Endodermal cell (in vitro differentiated cells): ENCODE measurements around the gene SENP7. TPM values are rescaled to one million over a fixed set of nuclear protein-coding genes. Genes with fewer than 3 reads are reported as not detected.

Experiments
- DNase-seq: peaks from one replicate; pipeline ENCODE4 v3.0.0-alpha.2; 2017
- H3K27ac ChIP-seq: 2 replicates; pipeline ENCODE4 v1.5.1; 2013; ENCODE audit warnings: mild to moderate bottlenecking, low read depth, low read length, moderate library complexity
- H3K27me3 ChIP-seq: 2 replicates; pipeline ENCODE4 v1.6.1; 2013; ENCODE audit warnings: mild to moderate bottlenecking, low read length, moderate library complexity; ENCODE audit not compliant: insufficient read depth, control insufficient read depth, poor library complexity, severe bottlenecking
- H3K36me3 ChIP-seq: 2 replicates; pipeline ENCODE4 v1.7.0; 2013; ENCODE audit warnings: mild to moderate bottlenecking, low read length, moderate library complexity; ENCODE audit not compliant: control insufficient read depth, insufficient read depth
- H3K4me1 ChIP-seq: one replicate; pipeline ENCODE4 v1.7.0; 2013; ENCODE audit warnings: low read length; ENCODE audit not compliant: control insufficient read depth, insufficient read depth
- H3K4me3 ChIP-seq: 2 replicates; pipeline ENCODE4 v1.5.1; 2013; ENCODE audit warnings: mild to moderate bottlenecking, low read length, moderate library complexity
- H3K9ac ChIP-seq: 2 replicates; pipeline ENCODE4 v1.6.1; 2013; ENCODE audit warnings: mild to moderate bottlenecking, low read length, moderate library complexity; ENCODE audit not compliant: poor library complexity, severe bottlenecking; ENCODE audit errors: extremely low read depth
- H3K9me3 ChIP-seq: 2 replicates; pipeline ENCODE4 v1.6.1; 2013; ENCODE audit warnings: mild to moderate bottlenecking, low read length, moderate library complexity; ENCODE audit not compliant: control insufficient read depth
- H3K27ac Mint-ChIP-seq: 2 replicates; pipeline ENCODE4 v1.8.0; 2020; ENCODE audit warnings: mixed read lengths
- H3K27me3 Mint-ChIP-seq: 2 replicates; pipeline ENCODE4 v1.8.0; 2021; ENCODE audit warnings: mild to moderate bottlenecking, mixed read lengths; ENCODE audit not compliant: insufficient read depth
- H3K36me3 Mint-ChIP-seq: 2 replicates; pipeline ENCODE4 v1.8.0; 2020; ENCODE audit warnings: low read depth, mixed read lengths
- H3K4me1 Mint-ChIP-seq: 2 replicates; pipeline ENCODE4 v1.8.0; 2020; ENCODE audit warnings: mixed read lengths
- H3K4me3 Mint-ChIP-seq: 2 replicates; pipeline ENCODE4 v1.8.0; 2020; ENCODE audit warnings: mild to moderate bottlenecking, moderate library complexity, mixed read lengths
- H3K9me3 Mint-ChIP-seq: 2 replicates; pipeline ENCODE4 v1.8.0; 2020; ENCODE audit warnings: mild to moderate bottlenecking, mixed read lengths
- WGBS, 2 experiments: methylation state at CpG; one replicate each; pipeline versions ENCODE4 v1.1.5 to v1.1.7; 2013; ENCODE audit warnings: missing lambda C conversion rate in 2 of 2, mixed read lengths in 1 of 2; ENCODE audit not compliant: insufficient coverage in 1 of 2, insufficient read length in 1 of 2; 5-methylcytosine and 5-hydroxymethylcytosine counted together
- total RNA-seq, 2 donors: library from RNA; stranded (reverse); fragmentation: NEBNext Ultra II Directional in 1 of 2; extraction: Animal tissue kit (Norgen Biotek cat#: 25700) in 1 of 2; gene quantifications; 2 replicates in 1 of 2; 3 replicates in 1 of 2; pipeline ENCODE4 v1.2.1, GENCODE V29; 2021
- TF ChIP-seq, protein P1 (sequence below): fragments of 200-600 bp; sonication (generic); conservative IDR thresholded peaks from 2 replicates; pipeline ENCODE4 v1.5.0; 2021; ENCODE audit warnings: antibody characterized with exemption, mild to moderate bottlenecking

SENP7 gene
- total RNA-seq, 2 donors from 2014 or later, result 19.3 to 22.1 TPM

DNA sequence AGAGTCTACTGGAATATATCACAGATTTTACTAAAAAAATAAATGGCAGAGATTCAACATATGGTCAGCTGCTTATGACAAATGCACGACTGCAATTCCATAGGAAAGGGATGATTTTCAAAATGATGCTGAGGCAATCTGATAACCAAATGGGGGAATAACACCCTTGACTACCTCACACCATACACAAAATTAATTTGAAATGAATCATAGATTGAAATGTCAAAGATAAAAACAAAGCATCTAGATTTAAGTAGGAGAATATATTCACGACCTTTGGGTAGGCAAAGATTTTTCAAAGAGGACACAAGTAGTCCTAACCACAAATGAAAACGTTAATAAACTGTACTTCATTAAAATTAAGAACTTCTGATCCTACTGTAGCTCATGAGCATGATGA, 11.2 kb downstream of the SENP7 start:
- TF ChIP-seq, protein P1, sequence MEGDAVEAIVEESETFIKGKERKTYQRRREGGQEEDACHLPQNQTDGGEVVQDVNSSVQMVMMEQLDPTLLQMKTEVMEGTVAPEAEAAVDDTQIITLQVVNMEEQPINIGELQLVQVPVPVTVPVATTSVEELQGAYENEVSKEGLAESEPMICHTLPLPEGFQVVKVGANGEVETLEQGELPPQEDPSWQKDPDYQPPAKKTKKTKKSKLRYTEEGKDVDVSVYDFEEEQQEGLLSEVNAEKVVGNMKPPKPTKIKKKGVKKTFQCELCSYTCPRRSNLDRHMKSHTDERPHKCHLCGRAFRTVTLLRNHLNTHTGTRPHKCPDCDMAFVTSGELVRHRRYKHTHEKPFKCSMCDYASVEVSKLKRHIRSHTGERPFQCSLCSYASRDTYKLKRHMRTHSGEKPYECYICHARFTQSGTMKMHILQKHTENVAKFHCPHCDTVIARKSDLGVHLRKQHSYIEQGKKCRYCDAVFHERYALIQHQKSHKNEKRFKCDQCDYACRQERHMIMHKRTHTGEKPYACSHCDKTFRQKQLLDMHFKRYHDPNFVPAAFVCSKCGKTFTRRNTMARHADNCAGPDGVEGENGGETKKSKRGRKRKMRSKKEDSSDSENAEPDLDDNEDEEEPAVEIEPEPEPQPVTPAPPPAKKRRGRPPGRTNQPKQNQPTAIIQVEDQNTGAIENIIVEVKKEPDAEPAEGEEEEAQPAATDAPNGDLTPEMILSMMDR, result no peak
- no peak overlapping the region for H3K27ac ChIP-seq
- Mint-ChIP-seq H3K27me3 (no peaks in the 10 kb centered on the region), H3K9me3 (no peaks in the 10 kb centered on the region), H3K27ac (no peak overlapping the region), H3K36me3 (peaks cover 29% of the 10 kb centered on the region), H3K4me1 (no peaks in the 10 kb centered on the region), H3K4me3 (no peak overlapping the region)
- H3K9ac ChIP-seq, result no peak overlapping the region
- no peaks in the 10 kb centered on the region for H3K9me3 ChIP-seq
- no peaks in the 10 kb centered on the region for H3K27me3 ChIP-seq
- 86 to 95% methylated on average over 2 to 3 of the region's 3 CpGs for WGBS, 2 experiments
- H3K4me1 ChIP-seq, result no peaks in the 10 kb centered on the region
- no peak overlapping the region for H3K4me3 ChIP-seq
- no peak for DNase-seq
- peaks cover 7% of the 10 kb centered on the region for H3K36me3 ChIP-seq

DNA sequence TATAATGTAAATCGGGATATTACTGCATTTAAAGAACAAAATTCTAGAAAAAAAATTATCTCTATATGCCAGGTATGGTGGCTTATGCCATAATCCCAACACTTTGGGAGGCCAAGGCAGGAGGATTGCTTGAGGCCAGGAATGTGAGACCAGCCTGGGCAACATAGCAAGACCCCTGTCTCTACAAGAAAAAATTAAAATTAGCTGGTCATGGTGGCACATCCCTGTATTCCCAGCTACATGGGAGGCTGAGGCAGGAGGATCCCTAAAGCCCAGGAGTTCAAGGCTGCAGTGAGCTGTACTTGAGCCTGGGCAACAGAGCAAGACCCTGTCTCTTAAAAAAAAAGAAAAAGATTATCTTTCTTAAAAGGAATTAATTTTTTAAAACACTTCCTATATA, 12.8 kb downstream of the SENP7 start:
- H3K9me3 Mint-ChIP-seq, result no peaks in the 10 kb centered on the region
- no peak overlapping the region for H3K4me3 Mint-ChIP-seq
- no peaks in the 10 kb centered on the region for H3K4me1 Mint-ChIP-seq
- H3K9ac ChIP-seq, result no peak overlapping the region
- H3K4me1 ChIP-seq, result no peaks in the 10 kb centered on the region
- no peaks in the 10 kb centered on the region for H3K27me3 Mint-ChIP-seq
- no peaks in the 10 kb centered on the region for H3K27me3 ChIP-seq
- no CpG with 5 or more reads among the region's 1 CpG for WGBS, 2 experiments
- peaks cover 29% of the 10 kb centered on the region for H3K36me3 Mint-ChIP-seq
- DNase-seq, result no peak
- no peak overlapping the region for H3K4me3 ChIP-seq
- TF ChIP-seq, protein P1, result no peak
- H3K9me3 ChIP-seq, result no peaks in the 10 kb centered on the region
- H3K27ac Mint-ChIP-seq, result no peak overlapping the region
- peaks cover 7% of the 10 kb centered on the region for H3K36me3 ChIP-seq
- H3K27ac ChIP-seq, result no peak overlapping the region

DNA sequence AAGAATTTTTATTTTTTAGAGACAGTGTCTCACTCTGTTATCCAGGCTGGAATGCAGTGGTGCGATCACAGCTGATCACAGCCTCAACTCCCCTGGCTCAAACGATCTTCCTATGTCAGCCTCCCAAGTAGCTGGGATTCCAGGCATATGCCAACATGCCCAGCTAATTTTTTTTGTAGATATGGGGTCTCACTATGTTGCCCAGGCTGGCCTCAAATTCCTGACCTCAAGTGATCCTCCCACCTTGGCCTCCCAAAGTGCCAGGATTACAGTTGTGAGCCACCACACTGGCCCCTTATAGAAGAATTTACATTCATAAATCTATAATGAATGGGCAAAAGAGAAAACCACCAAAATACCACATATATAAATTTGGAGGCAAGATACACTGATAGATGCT, 15.2 kb downstream of the SENP7 start:
- WGBS, 2 experiments, result 76 to 96% methylated on average over 2 of the region's 2 CpGs
- H3K4me1 Mint-ChIP-seq, result no peaks in the 10 kb centered on the region
- no peaks in the 10 kb centered on the region for H3K9me3 Mint-ChIP-seq
- no peak overlapping the region for H3K27ac Mint-ChIP-seq
- peaks cover 28% of the 10 kb centered on the region for H3K36me3 Mint-ChIP-seq
- no peak overlapping the region for H3K4me3 Mint-ChIP-seq
- Histone ChIP-seq H3K27me3 (no peaks in the 10 kb centered on the region), H3K9ac (no peak overlapping the region), H3K36me3 (peaks cover 12% of the 10 kb centered on the region), H3K4me1 (no peaks in the 10 kb centered on the region), H3K27ac (no peak overlapping the region), H3K4me3 (no peak overlapping the region), H3K9me3 (no peaks in the 10 kb centered on the region)
- H3K27me3 Mint-ChIP-seq, result no peaks in the 10 kb centered on the region
- DNase-seq, result no peak
- TF ChIP-seq, protein P1, result no peak
